GM18499 (cell line): ENCODE results near the gene PHC2.

Source experiments
- ATAC-seq: cut with Tn5 transposase; IDR thresholded peaks from one replicate; pipeline ENCODE4 v1.9.1; 2021; ENCODE audit warnings: moderate number of reproducible peaks; ENCODE audit not compliant: insufficient read depth, unreplicated experiment

The PHC2 gene, protein sequence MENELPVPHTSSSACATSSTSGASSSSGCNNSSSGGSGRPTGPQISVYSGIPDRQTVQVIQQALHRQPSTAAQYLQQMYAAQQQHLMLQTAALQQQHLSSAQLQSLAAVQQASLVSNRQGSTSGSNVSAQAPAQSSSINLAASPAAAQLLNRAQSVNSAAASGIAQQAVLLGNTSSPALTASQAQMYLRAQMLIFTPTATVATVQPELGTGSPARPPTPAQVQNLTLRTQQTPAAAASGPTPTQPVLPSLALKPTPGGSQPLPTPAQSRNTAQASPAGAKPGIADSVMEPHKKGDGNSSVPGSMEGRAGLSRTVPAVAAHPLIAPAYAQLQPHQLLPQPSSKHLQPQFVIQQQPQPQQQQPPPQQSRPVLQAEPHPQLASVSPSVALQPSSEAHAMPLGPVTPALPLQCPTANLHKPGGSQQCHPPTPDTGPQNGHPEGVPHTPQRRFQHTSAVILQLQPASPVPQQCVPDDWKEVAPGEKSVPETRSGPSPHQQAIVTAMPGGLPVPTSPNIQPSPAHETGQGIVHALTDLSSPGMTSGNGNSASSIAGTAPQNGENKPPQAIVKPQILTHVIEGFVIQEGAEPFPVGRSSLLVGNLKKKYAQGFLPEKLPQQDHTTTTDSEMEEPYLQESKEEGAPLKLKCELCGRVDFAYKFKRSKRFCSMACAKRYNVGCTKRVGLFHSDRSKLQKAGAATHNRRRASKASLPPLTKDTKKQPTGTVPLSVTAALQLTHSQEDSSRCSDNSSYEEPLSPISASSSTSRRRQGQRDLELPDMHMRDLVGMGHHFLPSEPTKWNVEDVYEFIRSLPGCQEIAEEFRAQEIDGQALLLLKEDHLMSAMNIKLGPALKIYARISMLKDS

DNA sequence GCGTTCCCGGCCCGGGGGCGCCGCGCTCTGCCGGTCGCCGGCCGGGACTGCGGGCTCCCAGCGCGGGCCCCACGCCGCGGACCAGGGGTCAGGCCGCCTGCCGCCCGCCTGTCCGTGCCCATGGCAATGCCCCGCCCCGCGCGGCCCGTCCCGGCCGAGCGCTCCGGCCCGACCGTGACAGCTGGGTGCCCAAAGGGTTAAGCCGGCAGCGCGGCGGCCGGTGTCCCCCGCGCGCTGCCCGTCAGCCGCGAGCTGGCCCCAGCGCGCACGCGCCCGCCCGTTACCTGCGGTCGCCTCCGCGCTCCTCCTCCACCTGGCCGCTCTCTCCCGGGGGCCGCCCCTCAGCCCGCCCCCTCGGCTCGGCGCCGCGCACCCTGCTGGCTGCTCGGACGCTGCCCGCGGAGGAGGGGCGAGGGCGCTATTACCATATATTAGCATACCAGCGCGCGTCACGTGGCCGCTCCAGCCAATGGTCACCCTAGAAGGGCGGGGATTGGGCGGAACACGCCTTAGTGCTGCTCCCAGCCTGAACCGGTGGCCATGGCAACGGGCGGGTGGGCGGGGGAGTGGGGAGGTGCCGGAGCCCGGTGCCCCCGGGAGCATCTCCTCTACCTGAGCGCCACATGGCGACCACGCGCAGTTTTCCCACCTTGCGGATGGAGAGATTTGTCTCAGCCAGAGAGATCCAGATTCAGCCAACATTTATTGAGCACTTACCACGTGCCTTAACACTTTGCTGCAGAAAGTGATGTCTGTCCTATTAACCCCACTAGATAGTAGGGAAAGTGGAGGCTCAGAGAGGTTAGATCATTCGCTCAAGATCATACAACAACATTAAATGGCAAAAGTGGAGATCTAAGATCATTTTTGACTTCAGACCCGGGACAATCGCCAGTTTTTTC is at the start of gene PHC2:
Gene PHC2, minus strand, starts transcription at position 404 of the 902 bp plus-strand sequence. CDS start 55,556 bp downstream, outside the sequence.
- no peak for ATAC-seq

DNA sequence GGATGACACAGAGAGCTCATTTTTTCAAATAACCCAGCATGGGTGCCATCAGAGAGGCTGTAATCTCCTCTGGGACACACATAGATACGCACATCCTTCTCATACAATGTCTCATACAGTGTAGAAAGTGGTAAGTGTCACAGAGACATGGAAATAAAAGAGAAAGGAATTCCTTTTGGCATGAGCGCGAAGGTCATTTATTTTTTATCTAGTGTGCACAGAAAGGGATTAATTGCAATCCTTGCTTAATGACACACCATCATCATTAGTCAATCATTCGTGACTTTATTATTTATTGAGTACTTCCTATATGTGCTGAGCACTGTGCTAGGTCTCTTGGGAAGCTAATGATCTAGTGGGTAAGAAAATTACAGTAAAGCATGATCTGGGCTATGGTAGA is 46.6 kb upstream of the PHC2 start:
- no peak for ATAC-seq

DNA sequence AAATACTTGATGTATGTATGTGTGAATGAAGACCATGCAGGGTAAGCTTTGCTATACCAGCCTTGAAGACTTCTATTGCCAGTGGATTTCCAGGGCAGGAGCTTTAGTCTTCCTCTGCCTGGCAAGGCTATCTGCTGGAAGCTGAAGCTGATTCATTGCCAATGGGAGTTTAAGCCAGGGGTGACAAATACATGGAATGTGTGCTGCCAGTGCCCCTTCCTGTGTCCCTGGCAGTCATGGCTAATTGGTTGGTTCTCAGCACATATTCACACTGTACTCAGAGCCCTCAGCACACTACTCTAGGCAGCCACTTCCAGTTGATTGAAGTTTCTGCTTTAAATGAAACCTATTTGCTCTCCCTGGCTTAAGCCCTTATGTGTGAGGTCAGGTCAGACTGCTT is 43.0 kb upstream of the PHC2 start:
- ATAC-seq, result no peak

DNA sequence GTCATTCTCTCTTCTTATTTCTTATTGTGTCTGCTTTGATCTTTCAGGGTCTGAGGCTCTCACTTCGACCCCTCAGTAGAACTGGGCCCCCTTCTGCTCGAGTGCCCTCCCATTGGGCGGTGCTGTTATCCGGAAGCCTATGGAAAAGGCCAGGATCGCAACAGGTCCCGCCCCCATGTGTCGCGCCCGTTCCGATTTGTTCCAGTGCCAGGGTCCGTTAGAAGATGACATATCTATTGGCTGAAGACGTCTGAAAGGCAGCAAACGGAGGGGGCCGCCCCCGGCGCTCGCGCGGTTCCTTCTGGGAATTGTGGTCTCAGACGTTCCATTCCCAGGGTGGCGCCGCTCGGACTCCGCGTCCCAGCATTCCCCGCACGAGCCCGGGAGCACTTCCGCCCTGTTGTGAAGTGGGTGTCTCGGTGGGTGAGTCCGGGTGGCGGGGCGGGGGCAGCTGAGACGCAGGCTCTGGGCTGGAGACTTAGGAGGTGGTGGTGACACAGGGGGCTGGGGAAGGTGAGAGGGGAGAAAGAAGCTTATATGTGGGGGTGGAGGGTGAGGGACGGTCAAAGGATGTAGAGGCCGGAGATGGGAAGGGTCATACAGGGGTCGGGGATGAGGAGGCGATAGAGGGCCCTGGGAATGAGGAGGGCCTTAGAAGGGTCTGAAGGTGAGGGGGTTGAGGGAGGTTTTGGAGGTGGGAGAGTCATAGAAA is 41.5 kb upstream of the PHC2 start, which contains the start of gene ZSCAN20:
Gene ZSCAN20, plus strand, starts transcription at position 377 of the 712 bp plus-strand sequence. CDS start 6,644 bp downstream, outside the sequence.
- no peak for ATAC-seq

DNA sequence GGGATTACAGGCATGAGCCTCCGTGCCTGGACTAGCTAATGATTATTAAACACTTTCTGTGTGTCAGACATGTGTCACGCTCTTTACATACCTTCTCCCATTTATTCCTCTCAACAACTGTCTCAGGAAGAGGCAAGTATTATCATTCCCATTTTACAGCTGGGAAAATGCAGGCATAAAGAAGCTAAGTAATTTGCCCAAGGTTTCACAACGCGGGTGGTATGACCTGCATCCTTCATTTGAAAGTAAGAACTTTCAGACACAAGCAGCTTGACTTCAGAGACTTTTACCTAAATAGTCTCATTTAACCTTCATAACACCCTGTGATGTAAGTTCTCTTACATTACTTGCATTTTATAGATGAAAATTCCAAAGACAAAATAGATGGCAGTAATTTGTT is 40.5 kb upstream of the PHC2 start:
- no peak for ATAC-seq

DNA sequence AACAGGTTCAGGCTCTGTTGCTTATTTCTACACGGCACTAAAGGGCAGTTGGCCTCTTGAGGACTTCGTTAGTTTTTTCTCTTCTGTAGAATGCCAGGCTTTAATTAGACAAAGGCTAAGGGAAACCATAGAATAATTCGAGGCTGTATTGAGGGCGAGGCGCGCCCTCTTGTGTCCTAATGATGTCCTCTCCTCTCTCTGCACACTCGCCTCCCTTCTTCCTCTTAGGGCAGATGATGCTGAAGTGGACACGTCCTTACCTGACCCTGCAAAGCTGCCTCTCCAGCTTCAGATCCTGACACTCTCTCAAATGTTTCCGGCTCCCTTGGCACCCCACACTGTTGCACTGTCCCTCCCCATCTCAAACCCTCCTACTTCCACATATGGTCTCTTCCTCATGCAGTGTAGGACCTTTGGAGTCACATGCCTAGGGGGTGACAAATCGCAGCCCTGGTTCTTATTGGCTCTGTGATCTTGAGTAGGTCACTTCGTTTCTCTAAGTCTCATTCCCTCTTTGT is 39.7 kb upstream of the PHC2 start:
- ATAC-seq, result peak; percentile 36

DNA sequence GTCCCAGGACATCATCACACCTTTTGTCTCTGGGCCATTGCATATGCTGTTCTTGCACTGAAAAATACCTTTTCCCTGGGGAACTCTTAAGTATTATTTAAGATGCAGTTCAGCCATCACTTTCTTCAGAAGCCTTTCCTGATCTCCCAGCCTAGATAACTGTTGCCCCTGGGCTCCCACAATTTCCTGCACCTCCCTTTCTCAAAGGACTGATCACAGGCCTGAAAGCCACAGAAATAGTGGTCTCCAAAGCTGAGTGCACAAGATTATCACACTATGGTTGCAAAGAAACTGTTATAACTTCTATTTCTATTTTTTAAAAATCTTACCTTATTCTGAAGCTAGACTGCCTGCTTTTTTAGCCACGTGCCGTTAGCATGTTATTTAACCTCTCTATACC is 38.8 kb upstream of the PHC2 start:
- no peak for ATAC-seq

DNA sequence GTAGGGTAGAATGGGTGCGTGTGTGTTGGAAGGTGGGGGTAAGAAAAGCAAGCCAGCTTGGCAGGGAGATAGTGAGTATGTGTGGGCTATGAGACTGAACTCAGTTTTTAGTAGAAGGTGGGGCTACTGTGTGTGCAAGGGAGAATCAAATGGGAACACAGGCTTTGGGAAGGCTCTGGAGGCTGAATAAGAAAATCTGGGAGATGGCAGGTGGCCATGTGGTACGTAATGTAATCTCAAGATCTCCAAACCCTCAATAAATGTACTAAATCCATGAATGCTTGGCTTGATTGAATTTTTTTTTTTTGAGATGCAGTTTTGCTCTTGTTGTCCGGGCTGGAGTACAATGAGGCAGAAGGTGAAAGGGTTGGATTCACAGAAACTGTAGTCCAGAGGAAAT is 38.1 kb upstream of the PHC2 start:
- no peak for ATAC-seq

DNA sequence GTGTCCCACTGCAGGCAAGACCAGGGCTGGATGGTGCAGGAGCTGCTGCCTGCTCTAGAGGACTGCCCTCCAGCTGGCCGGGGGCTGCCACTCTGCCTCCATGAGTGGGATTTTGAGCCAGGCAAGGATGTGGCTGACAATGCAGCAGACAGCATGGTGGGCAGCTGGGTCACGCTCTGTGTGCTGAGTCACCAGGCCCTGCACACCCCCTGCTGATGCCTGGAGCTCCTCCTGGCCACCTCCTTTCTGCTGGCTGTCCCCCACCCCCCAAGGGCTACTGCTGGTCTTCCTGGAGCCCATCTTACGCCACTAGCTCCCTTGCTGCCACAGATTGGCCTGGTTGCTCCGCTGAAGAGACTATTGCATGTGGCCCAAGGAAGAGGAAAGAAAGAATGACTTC is 37.6 kb upstream of the PHC2 start:
- ATAC-seq, result no peak

DNA sequence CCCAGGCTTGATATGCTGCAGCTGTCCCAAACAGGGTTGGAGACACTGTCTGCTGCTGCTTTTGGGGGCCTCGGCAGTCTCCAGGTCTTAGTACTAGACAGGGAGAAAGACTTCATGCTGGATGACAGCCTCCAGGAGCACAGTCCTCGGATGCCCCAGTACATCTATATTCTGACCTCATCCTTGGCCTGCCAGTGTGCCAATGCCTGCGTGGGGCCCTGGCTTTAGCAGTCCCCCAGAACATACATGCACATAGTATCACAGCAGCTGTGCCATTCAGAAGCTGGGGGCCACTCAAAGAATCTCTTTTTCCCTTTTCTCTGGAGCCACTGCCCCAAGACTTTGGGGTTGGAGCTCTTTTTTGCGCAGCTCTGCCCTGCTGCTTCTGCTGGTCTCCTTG is 37.1 kb upstream of the PHC2 start:
- ATAC-seq, result no peak

DNA sequence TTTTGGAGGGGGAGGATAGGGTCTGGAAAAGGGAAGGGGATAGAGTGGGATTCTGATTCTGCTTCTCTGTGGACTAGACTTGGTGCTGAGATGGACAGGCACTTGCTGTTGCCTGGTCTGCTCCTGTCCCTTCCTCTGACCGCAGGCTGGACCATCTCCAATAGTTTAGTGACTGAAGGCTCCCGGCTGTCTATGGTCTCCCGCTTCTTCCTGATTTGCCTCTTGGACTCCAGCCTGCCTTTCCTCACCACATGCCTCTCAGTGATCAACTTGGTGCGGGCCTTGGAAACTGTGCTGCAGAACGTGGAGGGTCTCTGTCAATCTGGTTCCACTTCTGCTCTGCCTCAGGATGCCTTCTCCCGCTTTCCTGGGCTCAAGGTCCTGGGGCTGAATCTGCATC is 35.3 kb upstream of the PHC2 start:
- no peak for ATAC-seq

DNA sequence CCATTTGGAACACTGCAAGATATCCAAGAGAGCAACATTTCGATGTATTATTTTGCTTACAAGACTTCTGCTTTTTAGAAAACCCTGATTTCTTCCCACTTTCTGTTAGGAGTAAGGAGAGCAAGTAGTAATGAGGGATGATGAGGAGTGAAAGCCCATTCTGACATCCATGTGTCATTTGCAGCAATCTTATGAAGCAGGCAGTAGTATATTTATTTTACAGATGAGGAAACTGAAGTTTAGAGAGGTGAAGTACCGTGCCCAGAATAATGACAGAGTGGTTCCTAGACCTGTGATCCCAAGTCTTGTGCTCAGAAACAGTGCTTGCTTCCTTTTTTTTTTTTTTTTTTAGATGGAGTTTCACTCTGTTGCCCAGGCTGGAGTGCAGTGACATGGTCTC is 34.4 kb upstream of the PHC2 start:
- ATAC-seq, result no peak

DNA sequence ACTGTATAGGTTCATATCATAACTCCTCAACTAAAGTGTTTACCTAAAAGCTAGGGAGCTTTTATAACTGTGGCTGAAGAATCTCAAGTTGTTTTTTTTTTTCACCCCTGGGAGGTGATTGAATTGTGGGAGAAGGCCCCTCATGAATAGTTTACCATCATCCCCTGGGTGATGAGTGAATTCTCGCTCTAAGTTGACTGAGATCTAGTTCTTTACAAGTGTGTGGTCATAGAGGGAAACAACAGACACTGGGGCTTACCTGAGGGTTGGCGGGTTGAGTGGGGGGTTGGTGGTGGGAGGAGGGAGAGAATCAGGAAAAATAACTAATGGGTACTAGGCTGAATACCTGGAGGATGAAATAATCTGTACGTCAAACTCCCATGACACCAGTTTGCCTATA is 33.7 kb upstream of the PHC2 start:
- ATAC-seq, result no peak

DNA sequence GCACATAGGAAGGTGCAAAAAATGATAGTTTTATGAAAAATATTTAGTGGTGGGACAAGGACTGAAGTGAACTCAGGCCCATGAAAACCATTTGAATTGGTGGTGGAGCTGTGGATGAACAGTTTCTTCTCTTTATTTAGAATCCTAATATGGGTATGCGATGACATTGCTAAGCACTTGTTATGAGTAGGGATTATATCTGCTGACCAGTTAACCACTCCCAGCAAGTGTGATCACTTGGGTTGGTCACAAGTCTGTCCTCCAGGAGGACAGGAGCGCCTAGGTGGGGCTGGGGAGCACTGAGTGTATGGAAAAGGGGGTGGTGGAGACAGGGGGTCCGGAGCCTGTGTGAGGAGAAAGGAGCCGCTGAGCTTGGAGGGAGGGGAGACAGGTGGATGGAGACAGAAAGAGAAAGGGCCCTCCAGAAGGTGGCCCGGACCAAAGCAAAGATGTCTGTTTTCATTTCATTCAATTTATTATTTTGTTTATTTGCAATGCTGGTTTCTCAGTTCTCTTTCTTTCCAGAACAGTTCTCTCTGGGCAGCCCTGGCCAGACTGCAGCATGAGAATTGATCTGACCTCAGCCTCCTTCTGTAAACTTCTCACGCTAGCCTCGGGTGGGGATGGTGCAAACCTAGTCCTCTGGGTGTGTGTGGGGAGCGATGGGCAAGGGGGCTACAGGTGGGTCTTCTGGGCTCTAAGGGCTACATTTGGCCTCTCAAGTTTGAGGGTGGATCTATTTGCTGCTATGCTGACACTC is 31.7 kb upstream of the PHC2 start:
- no peak for ATAC-seq

DNA sequence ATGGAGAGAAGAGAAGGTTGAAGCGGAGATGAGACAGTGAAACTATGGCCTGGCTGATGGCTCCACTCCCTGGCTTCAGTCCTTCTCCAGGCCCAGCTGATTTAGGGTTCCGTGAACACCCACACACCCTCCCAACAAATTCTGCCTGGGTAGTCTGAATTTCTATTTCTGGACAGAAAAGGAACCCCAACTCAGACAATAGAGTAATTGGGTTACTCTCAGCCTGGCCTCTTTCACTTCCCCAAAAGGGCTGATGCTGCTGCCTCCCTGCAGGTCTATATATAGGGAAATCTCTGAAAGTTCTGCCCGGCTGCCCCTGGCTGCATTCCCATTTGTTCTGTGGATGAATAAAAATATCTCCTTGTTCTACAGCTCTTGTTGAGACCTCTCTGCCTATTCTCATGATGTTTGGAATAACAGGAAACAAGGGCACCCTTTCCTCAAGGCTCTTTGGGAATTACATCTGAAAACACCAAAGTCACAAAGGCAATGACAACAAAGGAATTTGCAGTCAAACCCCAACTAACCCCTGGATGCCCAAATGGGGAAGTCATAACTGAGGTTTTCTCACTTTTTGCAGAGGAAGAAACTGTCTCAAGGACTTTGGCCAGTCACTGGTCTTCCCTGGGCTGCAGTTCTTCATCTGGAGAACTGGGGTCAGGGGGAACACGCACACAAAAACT is 30.2 kb upstream of the PHC2 start:
- ATAC-seq, result peak; percentile 62

DNA sequence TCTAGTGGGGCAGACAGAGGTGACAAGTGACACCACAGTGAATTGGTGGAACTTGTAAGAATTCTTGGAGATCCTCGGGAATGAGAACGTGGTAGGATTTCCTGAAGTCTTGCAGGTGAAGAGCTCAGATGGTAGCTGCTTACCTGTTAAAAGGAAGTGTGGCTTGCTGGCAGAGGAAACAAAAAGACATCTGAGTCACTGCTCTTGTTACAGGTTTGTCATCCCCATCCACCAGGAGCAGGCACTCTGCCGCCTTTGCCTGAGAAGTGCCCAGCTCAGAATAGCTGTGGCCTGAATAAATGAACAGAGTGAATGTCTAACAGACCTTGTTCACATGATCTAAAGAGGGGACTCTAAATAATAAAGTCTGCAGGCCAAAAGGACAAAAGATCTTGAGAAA is 29.2 kb upstream of the PHC2 start:
- no peak for ATAC-seq

DNA sequence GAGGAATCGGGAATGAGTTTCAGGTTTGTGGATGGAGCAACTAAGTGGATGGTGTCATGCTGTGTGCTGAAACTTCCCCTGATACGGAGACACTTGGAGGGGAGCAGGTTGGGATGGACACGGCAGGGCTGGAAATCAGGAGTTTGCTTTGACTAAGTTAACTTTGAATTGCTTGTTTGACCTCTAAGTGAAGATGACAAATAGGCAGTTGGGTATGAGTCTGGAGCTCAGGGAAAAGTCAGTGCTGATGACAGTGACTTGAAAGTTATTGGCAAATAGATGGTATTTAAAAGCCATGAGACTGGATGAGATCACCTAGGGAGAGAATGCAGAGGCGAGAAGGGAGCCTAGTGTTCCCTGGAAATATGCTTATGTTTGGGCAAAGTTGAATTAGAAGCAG is 28.8 kb upstream of the PHC2 start:
- no peak for ATAC-seq

DNA sequence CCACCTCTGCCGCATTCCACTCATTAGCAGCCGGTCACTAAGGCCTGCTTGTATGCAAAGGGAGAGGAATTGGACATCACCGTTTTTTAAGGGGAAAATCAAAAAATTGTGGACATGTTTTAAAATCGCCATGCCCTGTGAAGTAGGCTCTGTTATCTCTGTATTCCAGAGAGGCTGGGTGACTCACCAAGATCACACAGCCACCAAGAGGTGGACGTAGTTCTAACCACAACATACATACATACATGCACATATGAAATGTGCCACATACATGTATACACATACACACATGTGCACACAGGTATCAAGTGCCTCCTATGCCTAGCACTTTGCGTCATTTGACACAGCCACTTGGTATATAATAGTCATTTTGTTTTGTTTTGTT is 25.6 kb upstream of the PHC2 start:
- no peak for ATAC-seq
